IMR-90 (cell line): ENCODE data around the gene CACNB2. TPM values are rescaled to one million over a fixed set of nuclear protein-coding genes. Genes with fewer than 3 reads are reported as not detected.

Experiments
- ATAC-seq: fragments of 200-7000 bp; cut with Tn5 transposase; 2 replicates; pipeline ENCODE4 v1.9.1; 2020; ENCODE audit warnings: low read depth, mild to moderate bottlenecking, moderate library complexity
- BruUV-seq: library from RNA; stranded (reverse); fragments of 400-500 nt; replicated peaks from 2 replicates; lab custom pipeline; 2021; lab: Mats Ljungman, UMichigan
- CTCF ChIA-PET: fragments of 300-600 bp; formaldehyde crosslinking; extraction: SDS; loops from one replicate; lab custom pipeline; 2021; ENCODE audit warnings: antibody characterized with exemption; lab: Yijun Ruan, JAX
- POLR2A ChIA-PET: fragments of 300-600 bp; sonication (Branson Sonifier 250); formaldehyde crosslinking; loops from one replicate; lab custom pipeline; 2022; ENCODE audit warnings: antibody characterized with exemption; ENCODE audit not compliant: unreplicated experiment; lab: Charles Lee
- DNase-seq: peaks from one replicate; pipeline ENCODE4 v3.0.0; 2013
- H2AFZ ChIP-seq: replicated peaks from 2 replicates; pipeline ENCODE3; 2013; ENCODE audit warnings: low read length, mild to moderate bottlenecking; ENCODE audit not compliant: poor library complexity
- H2AK5ac ChIP-seq: 2 replicates; pipeline ENCODE4 v1.6.1; 2013; ENCODE audit warnings: low read depth, low read length, inconsistent platforms
- H2AK9ac ChIP-seq: replicated peaks from 2 replicates; pipeline ENCODE3; 2013; ENCODE audit warnings: mild to moderate bottlenecking, low read depth, low read length, moderate library complexity; ENCODE audit not compliant: poor library complexity
- H2BK120ac ChIP-seq: 2 replicates; pipeline ENCODE4 v1.6.1; 2013; ENCODE audit warnings: low read depth, low read length, inconsistent platforms
- H2BK15ac ChIP-seq: 3 replicates; pipeline ENCODE4 v1.6.1; 2013; ENCODE audit warnings: low read depth, low read length, inconsistent platforms
- H2BK20ac ChIP-seq: 2 replicates; pipeline ENCODE4 v1.6.1; 2013; ENCODE audit warnings: low read depth, mild to moderate bottlenecking, inconsistent platforms, low read length, moderate library complexity
- H2BK5ac ChIP-seq: 2 replicates; pipeline ENCODE4 v1.6.1; 2013; ENCODE audit warnings: mild to moderate bottlenecking, low read depth, low read length, inconsistent platforms; ENCODE audit not compliant: poor library complexity, severe bottlenecking
- H3K14ac ChIP-seq: replicated peaks from 2 replicates; pipeline ENCODE4 v1.6.1; 2013; ENCODE audit warnings: low read depth, low read length, inconsistent platforms
- H3K18ac ChIP-seq: 2 replicates; pipeline ENCODE4 v1.6.1; 2013; ENCODE audit warnings: low read depth, low read length, control low read depth
- H3K23ac ChIP-seq: 2 replicates; pipeline ENCODE4 v1.6.1; 2013; ENCODE audit warnings: low read depth, low read length, inconsistent platforms
- H3K27ac ChIP-seq: 2 replicates; pipeline ENCODE4 v1.5.1; 2013; ENCODE audit warnings: mild to moderate bottlenecking, control low read depth, low read length; ENCODE audit not compliant: insufficient read depth
- H3K27me3 ChIP-seq: 2 replicates; pipeline ENCODE4 v1.6.1; 2013; ENCODE audit warnings: low read length; ENCODE audit not compliant: control insufficient read depth, insufficient read depth
- H3K36me3 ChIP-seq: 2 replicates; pipeline ENCODE4 v1.6.1; 2013; ENCODE audit warnings: low read length, mixed read lengths; ENCODE audit not compliant: control insufficient read depth, insufficient read depth
- H3K4ac ChIP-seq: 2 replicates; pipeline ENCODE4 v1.6.1; 2013; ENCODE audit warnings: low read depth, low read length, inconsistent platforms
- H3K4me1 ChIP-seq: 2 replicates; pipeline ENCODE4 v1.6.1; 2013; ENCODE audit warnings: low read length, mixed read lengths; ENCODE audit not compliant: control insufficient read depth, insufficient read depth
- H3K4me2 ChIP-seq: 2 replicates; pipeline ENCODE4 v1.6.1; 2013; ENCODE audit warnings: low read depth, mild to moderate bottlenecking, control low read depth, low read length, moderate library complexity
- H3K4me3 ChIP-seq: 2 replicates; pipeline ENCODE4 v1.5.1; 2013; ENCODE audit warnings: low read depth, mild to moderate bottlenecking, control low read depth, low read length, moderate library complexity; ENCODE audit not compliant: insufficient read depth
- H3K56ac ChIP-seq: 2 replicates; pipeline ENCODE4 v1.6.1; 2013; ENCODE audit warnings: low read length, inconsistent platforms; ENCODE audit not compliant: insufficient read depth; ENCODE audit errors: extremely low read depth
- H3K79me1 ChIP-seq, 2 experiments: 2 replicates each; pipeline ENCODE4 v1.6.1; 2013; ENCODE audit warnings: low read length in 2 of 2, inconsistent platforms in 1 of 2, low read depth in 1 of 2
- H3K9ac ChIP-seq: 2 replicates; pipeline ENCODE4 v1.6.1; 2013; ENCODE audit warnings: low read depth, low read length, control low read depth
- H3K9me1 ChIP-seq: 2 replicates; pipeline ENCODE4 v1.6.1; 2013; ENCODE audit warnings: low read length, inconsistent platforms; ENCODE audit not compliant: insufficient read depth
- H3K9me3 ChIP-seq: 2 replicates; pipeline ENCODE4 v1.6.1; 2013; ENCODE audit warnings: low read length; ENCODE audit not compliant: control insufficient read depth, insufficient read depth
- H4K20me1 ChIP-seq: 2 replicates; pipeline ENCODE4 v1.6.1; 2013; ENCODE audit warnings: low read length, inconsistent platforms; ENCODE audit not compliant: insufficient read depth
- H4K5ac ChIP-seq: 2 replicates; pipeline ENCODE4 v1.6.1; 2013; ENCODE audit warnings: mild to moderate bottlenecking, low read depth, low read length, control low read depth
- H4K8ac ChIP-seq, 2 experiments: 2 replicates each; pipeline ENCODE4 v1.6.1; 2013; ENCODE audit warnings: low read depth in 2 of 2, low read length in 2 of 2, control low read depth in 1 of 2, inconsistent platforms in 1 of 2
- H4K91ac ChIP-seq: 2 replicates; pipeline ENCODE4 v1.6.1; 2013; ENCODE audit warnings: low read depth, low read length, inconsistent platforms; ENCODE audit not compliant: insufficient read depth
- CEBPB ChIP-seq: IDR thresholded peaks from 2 replicates; pipeline ENCODE4 v1.6.1; 2012; ENCODE audit warnings: low read depth, low read length, improper control_type of control experiment
- NFE2L2 ChIP-seq: fragments of 150-350 bp; IDR thresholded peaks from 2 replicates; pipeline ENCODE4 v1.6.1; 2016; ENCODE audit warnings: low read depth, mild to moderate bottlenecking, low read length
- RCOR1 ChIP-seq: IDR thresholded peaks from 2 replicates; pipeline ENCODE4 v1.6.1; 2012; ENCODE audit warnings: mild to moderate bottlenecking, low read length, improper control_type of control experiment; ENCODE audit not compliant: insufficient replicate concordance
- WGBS, 2 experiments: methylation state at CpG; one replicate each; pipeline versions ENCODE4 v1.1.5 to v1.1.7; 2013; ENCODE audit warnings: missing lambda C conversion rate in 2 of 2; ENCODE audit not compliant: insufficient read length in 1 of 2; ENCODE audit errors: extremely low coverage in 2 of 2; 5-methylcytosine and 5-hydroxymethylcytosine counted together
- dilution Hi-C: fragments of 300-500 bp; cut with HindIII; formaldehyde crosslinking; loops from one replicate; pipeline ENCODE4 v1.14.3; 2018; ENCODE audit warnings: low sequenced_read_pairs; ENCODE audit not compliant: unreplicated experiment
- in situ Hi-C: fragments of 300-500 bp; cut with MboI; formaldehyde crosslinking; loops from 3 replicates; pipeline ENCODE4 v1.14.3; 2019; ENCODE audit warnings: low sequenced_read_pairs, inconsistent platforms, mixed read lengths
- intact Hi-C: fragments of 100-400 bp; cut with micrococcal nuclease; formaldehyde crosslinking; loops from 2 replicates; pipeline ENCODE4 v1.10.0; 2022
- polyA plus RNA-seq, 3 experiments: library from polyadenylated mRNA; depleted of rRNA; stranded (reverse); fragments of >200 nt; gene quantifications; 2 replicates each; pipeline ENCODE4 v1.2.3, GENCODE V29; 2012; ENCODE audit warnings: low replicate concordance in 1 of 3
- total RNA-seq: library from RNA; depleted of rRNA; stranded (reverse); fragments of >200 nt; gene quantifications from 2 replicates; pipeline ENCODE4 v1.2.3, GENCODE V29; 2012

Gene CACNB2
- total and polyA plus RNA-seq, 2 of the 4 experiments (the other 2 are of a cell fraction), result 0.36 TPM

DNA sequence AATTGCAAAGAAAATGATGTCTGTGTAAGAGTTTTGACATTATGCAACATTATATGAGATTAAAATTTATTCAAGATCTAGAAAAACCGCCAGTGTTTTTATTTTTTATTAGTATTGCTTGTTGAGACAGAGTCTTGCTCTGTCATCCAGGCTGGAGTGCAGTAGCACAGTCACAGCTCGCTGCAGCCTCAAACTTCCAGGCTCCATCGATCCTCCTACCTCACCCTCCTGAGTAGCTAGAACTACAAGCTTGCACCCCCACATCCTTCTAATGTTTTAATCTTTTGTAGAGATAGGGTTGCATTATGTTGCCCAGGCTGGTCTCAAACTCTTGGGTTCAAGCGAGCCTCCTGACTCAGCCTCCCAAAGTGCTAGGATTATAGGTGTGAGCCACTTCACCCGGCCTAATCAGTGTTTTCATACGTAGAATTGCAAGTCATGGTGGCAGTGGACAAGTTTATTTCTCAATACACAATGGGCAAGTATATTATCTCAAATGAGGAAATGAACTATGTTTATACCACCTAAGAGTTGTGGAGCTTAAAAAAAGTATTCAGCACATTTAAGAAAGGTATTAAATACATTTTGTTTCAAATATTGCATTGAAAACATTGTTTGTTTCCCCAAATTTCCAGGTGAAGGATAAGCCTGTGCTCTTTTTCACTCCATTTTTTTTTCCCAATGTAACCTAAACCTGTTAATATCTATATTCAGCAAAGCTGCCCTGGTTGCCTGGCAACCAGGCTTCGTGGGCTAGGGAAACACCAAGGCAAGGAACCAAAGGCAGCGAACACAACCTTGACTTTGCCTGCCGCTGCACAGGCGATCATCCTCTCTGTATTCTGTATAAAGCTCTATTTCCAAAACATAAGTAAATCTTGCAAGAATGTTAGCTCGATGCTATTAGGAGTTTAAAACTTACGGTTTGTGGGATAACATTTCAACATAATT lies 163.9 kb downstream of the CACNB2 start:
- Histone ChIP-seq H3K36me3 (no peaks in the 10 kb centered on the region), H3K79me1 (no peaks in the 10 kb centered on the region), H4K91ac (no peak overlapping the region), H3K4me2 (no peak overlapping the region), H3K14ac (no peak overlapping the region), H4K8ac (no peak overlapping the region), H3K4me3 (no peak overlapping the region), H3K18ac (no peak overlapping the region), H3K4ac (no peak overlapping the region), H3K4me1 (no peaks in the 10 kb centered on the region), H3K23ac (no peak overlapping the region), H3K9me1 (no peaks in the 10 kb centered on the region), H3K27ac (no peak overlapping the region), H2AK9ac (no peak overlapping the region), H2AK5ac (no peak overlapping the region), H3K9me3 (no peaks in the 10 kb centered on the region), H4K20me1 (no peaks in the 10 kb centered on the region), H2BK20ac (no peak overlapping the region), H3K27me3 (peaks cover 8% of the 10 kb centered on the region; the same call in 1 of the 2 replicates), H2BK5ac (no peak overlapping the region), H4K5ac (no peak overlapping the region), H3K9ac (no peak overlapping the region), H2BK15ac (no peak overlapping the region), H2AFZ (no peak overlapping the region), H2BK120ac (no peak overlapping the region), H3K56ac (no peak overlapping the region)
- in situ Hi-C loops, result no loop called here
- no TSS peak for BruUV-seq
- ATAC-seq (no peak), DNase-seq (no peak)
- WGBS, 2 experiments, result no CpG with 5 or more reads among the region's 12 CpGs
- CTCF ChIA-PET, result no interaction called here
- POLR2A ChIA-PET, result no interaction called here
- peak; percentile 21; the same call in 1 of the 2 replicates for TF ChIP-seq NFE2L2
- no peak for TF ChIP-seq CEBPB
- no peak for TF ChIP-seq RCOR1
- intact Hi-C loops, result no loop called here
- dilution Hi-C loops, result no loop called here
